GM12891 (cell line): Measurements from ENCODE around the gene ZEB2.

ENCODE experiments used
- POLR2A ChIP-seq: IDR thresholded peaks from 2 replicates; pipeline ENCODE4 v1.6.1; 2011; ENCODE audit warnings: low read depth, low read length, control low read depth
- POLR2AphosphoS5 ChIP-seq: IDR thresholded peaks from 2 replicates; pipeline ENCODE4 v1.6.1; 2011; ENCODE audit warnings: low read depth, low read length, control low read depth
- POU2F2 ChIP-seq: IDR thresholded peaks from 2 replicates; pipeline ENCODE4 v1.6.1; 2011; ENCODE audit warnings: low read depth, mild to moderate bottlenecking, control low read depth, low read length, moderate library complexity
- SPI1 ChIP-seq: IDR thresholded peaks from 2 replicates; pipeline ENCODE4 v1.6.1; 2011; ENCODE audit warnings: low read depth, low read length, control low read depth
- TAF1 ChIP-seq: IDR thresholded peaks from 2 replicates; pipeline ENCODE4 v1.6.1; 2011; ENCODE audit warnings: low read depth, low read length, control low read depth

DNA sequence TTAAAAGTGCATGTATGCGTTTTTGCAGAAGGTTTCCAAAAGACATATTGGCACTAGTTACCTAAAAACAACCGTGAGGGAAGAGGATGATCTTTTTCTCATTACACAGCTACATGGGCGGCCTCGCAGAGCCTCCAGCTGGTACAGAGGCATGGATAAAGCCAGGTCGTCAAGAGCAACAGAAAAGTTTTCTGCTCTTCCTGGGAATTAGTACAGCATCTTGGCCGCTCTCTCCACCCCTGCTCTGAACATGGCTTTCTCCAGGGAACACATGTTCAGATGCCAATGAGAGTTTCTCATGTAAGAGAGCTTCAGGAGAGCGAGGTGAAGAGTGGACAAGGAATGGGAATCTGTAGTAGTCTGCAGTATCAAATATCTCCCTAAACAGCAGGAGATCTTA lies 108.4 kb downstream of the ZEB2 start:
- TF ChIP-seq POLR2AphosphoS5 = no peak
- TF ChIP-seq POLR2A = no peak
- no peak for TF ChIP-seq TAF1
- TF ChIP-seq POU2F2 = no peak
- TF ChIP-seq SPI1 = no peak
